A549 (cell line): ENCODE results near the gene RIN3. TPM values are rescaled to one million over a fixed set of nuclear protein-coding genes. Genes with fewer than 3 reads are reported as not detected.

ENCODE experiments used
- ATAC-seq, 2 experiments: fragments of 200-7000 bp in 1 of 2; fragments of >200 bp in 1 of 2; cut with Nextera tagmentation in 1 of 2; cut with Tn5 transposase in 1 of 2; 3 replicates each; pipeline versions ENCODE4 v1.8.0 to v1.9.1; 2018 to 2020; ENCODE audit warnings: mild to moderate bottlenecking in 1 of 2, moderate library complexity in 1 of 2
- CTCF ChIA-PET: fragments of 300-600 bp; sonication (Branson Sonifier 250); formaldehyde crosslinking; extraction: SDS; loops from one replicate; lab custom pipeline; 2021; ENCODE audit warnings: antibody characterized with exemption, inconsistent platforms; lab: Yijun Ruan, JAX
- POLR2A ChIA-PET: fragments of 350-600 bp; formaldehyde crosslinking; extraction: SDS; loops from one replicate; lab custom pipeline; 2021; ENCODE audit warnings: antibody characterized with exemption, inconsistent platforms; lab: Yijun Ruan, JAX
- DNase-seq, 2 experiments: peaks; one replicate each; pipeline versions ENCODE4 v3.0.0 to v3.0.0-alpha.2; 2011 to 2016; ENCODE audit warnings: low read depth in 1 of 2, low spot score in 1 of 2
- FAIRE-seq: peaks from 2 replicates; lab custom pipeline; 2011; peaks lifted over from hg19 to GRCh38; lab: Jason Lieb, UNC
- H3K27ac ChIP-seq, 2 experiments: fragments of >200 bp; sonication (Bioruptor Twin); formaldehyde crosslinking; 3 replicates each; pipeline ENCODE4 v1.5.1; 2016 to 2017
- H3K4me1 ChIP-seq: fragments of >200 bp; sonication (Bioruptor Twin); formaldehyde crosslinking; 3 replicates; pipeline ENCODE4 v1.6.1; 2016
- H3K4me2 ChIP-seq: fragments of >200 bp; sonication (Bioruptor Twin); formaldehyde crosslinking; 3 replicates; pipeline ENCODE4 v1.6.1; 2016
- H3K4me3 ChIP-seq: fragments of >200 bp; sonication (Bioruptor Twin); formaldehyde crosslinking; 3 replicates; pipeline ENCODE4 v1.5.1; 2016
- H3K9me3 ChIP-seq: fragments of >200 bp; sonication (Bioruptor Twin); formaldehyde crosslinking; 3 replicates; pipeline ENCODE4 v1.6.1; 2016
- CBX2 ChIP-seq: fragments of 200-600 bp; sonication (generic); IDR thresholded peaks from 2 replicates; pipeline ENCODE4 v1.6.1; 2016; ENCODE audit warnings: low read depth, mild to moderate bottlenecking, borderline replicate concordance
- CBX8 ChIP-seq: fragments of 200-600 bp; sonication (generic); IDR thresholded peaks from 2 replicates; pipeline ENCODE4 v1.6.1; 2016
- EHMT2 ChIP-seq: fragments of 200-600 bp; sonication (generic); IDR thresholded peaks from 2 replicates; pipeline ENCODE4 v1.6.1; 2016; ENCODE audit warnings: antibody characterized with exemption, low read depth, mild to moderate bottlenecking, moderate library complexity
- FOSL2 ChIP-seq, 2 experiments: fragments of 450-650 bp in 1 of 2; fragments of >200 bp in 1 of 2; sonication (Bioruptor Twin) in 1 of 2; formaldehyde crosslinking; IDR thresholded peaks; 2 replicates each; pipeline versions ENCODE4 v1.5.0 to v1.6.1; 2016 to 2020; ENCODE audit warnings: mild to moderate bottlenecking in 1 of 2, moderate library complexity in 1 of 2
- HOXA7 ChIP-seq: fragments of 250-450 bp; sonication (Bioruptor Pico); IDR thresholded peaks from 2 replicates; pipeline ENCODE4 v1.5.0; 2020; ENCODE audit warnings: mild to moderate bottlenecking, moderate library complexity
- HOXB13 ChIP-seq: fragments of 250-450 bp; sonication (Bioruptor Pico); IDR thresholded peaks from 2 replicates; pipeline ENCODE4 v1.5.0; 2020; ENCODE audit warnings: low read depth, mild to moderate bottlenecking, moderate library complexity
- HOXB5 ChIP-seq: fragments of 250-450 bp; sonication (Bioruptor Pico); IDR thresholded peaks from 2 replicates; pipeline ENCODE4 v1.5.0; 2020; ENCODE audit warnings: mild to moderate bottlenecking, moderate library complexity
- JUN ChIP-seq, 2 experiments: fragments of >200 bp; sonication (Bioruptor Twin); formaldehyde crosslinking; IDR thresholded peaks; 2 replicates in 1 of 2; 3 replicates in 1 of 2; pipeline ENCODE4 v1.6.1; 2016 to 2017
- KDM1A ChIP-seq: fragments of 200-600 bp; sonication (generic); IDR thresholded peaks from 2 replicates; pipeline ENCODE4 v1.6.1; 2016; ENCODE audit warnings: low read depth, mild to moderate bottlenecking
- KDM5A ChIP-seq: fragments of 200-600 bp; sonication (generic); IDR thresholded peaks from 2 replicates; pipeline ENCODE4 v1.6.1; 2016; ENCODE audit warnings: antibody characterized with exemption, mild to moderate bottlenecking
- MAFK ChIP-seq: fragments of 450-650 bp; IDR thresholded peaks from 2 replicates; pipeline ENCODE4 v1.6.1; 2014; ENCODE audit not compliant: partially characterized antibody
- RNF2 ChIP-seq: fragments of 200-600 bp; sonication (generic); IDR thresholded peaks from 2 replicates; pipeline ENCODE4 v1.6.1; 2016; ENCODE audit warnings: low read depth, mild to moderate bottlenecking, antibody characterized with exemption, moderate library complexity, borderline replicate concordance
- TFCP2L1 ChIP-seq: fragments of 250-450 bp; sonication (Bioruptor Pico); IDR thresholded peaks from 2 replicates; pipeline ENCODE4 v1.5.0; 2021; ENCODE audit warnings: mild to moderate bottlenecking
- TP53 ChIP-seq: fragments of 250-450 bp; sonication (Bioruptor Pico); IDR thresholded peaks from 2 replicates; pipeline ENCODE4 v1.5.0; 2021; ENCODE audit warnings: mild to moderate bottlenecking, moderate library complexity
- ZC3H11A ChIP-seq: fragments of 450-650 bp; IDR thresholded peaks from 2 replicates; pipeline ENCODE4 v1.6.1; 2014; ENCODE audit warnings: antibody characterized with exemption, mild to moderate bottlenecking
- ZFP36 ChIP-seq: fragments of 450-650 bp; IDR thresholded peaks from 2 replicates; pipeline ENCODE4 v1.6.1; 2014; ENCODE audit warnings: borderline replicate concordance; ENCODE audit not compliant: partially characterized antibody
- ZNF302 ChIP-seq: fragments of 250-450 bp; sonication (Bioruptor Pico); IDR thresholded peaks from 2 replicates; pipeline ENCODE4 v1.9.0; 2021; ENCODE audit warnings: inconsistent platforms, mild to moderate bottlenecking, moderate library complexity
- WGBS: methylation state at CpG from one replicate; pipeline ENCODE4 v1.1.6; 2017; ENCODE audit errors: missing lambda C conversion rate; 5-methylcytosine and 5-hydroxymethylcytosine counted together
- polyA plus RNA-seq, 4 experiments: library from polyadenylated mRNA; depleted of rRNA in 3 of 4; stranded (reverse); fragments of >200 nt; fragmentation: RNase III in 1 of 4; extraction: RNeasy Plus Mini Kit Qiagen cat#74134 plus additional on column Dnase treatment in 1 of 4; gene quantifications; 2 replicates in 3 of 4; 3 replicates in 1 of 4; pipeline ENCODE4 v1.2.3, GENCODE V29; 2011 to 2017
- TF ChIP-seq, protein P1 (sequence below): IDR thresholded peaks from 2 replicates; pipeline ENCODE4 v1.6.1; 2012
- TF ChIP-seq, protein P2 (sequence below): fragments of 450-650 bp; IDR thresholded peaks from 2 replicates; pipeline ENCODE4 v1.6.1; 2014; ENCODE audit warnings: antibody characterized with exemption
- TF ChIP-seq, protein P3 (sequence below): fragments of 250-450 bp; sonication (Bioruptor Pico); IDR thresholded peaks from 2 replicates; pipeline ENCODE4 v1.5.0; 2021; ENCODE audit warnings: mild to moderate bottlenecking, moderate library complexity, borderline replicate concordance
- TF ChIP-seq, protein P4 (sequence below): IDR thresholded peaks from 2 replicates; pipeline ENCODE4 v1.6.1; 2012; ENCODE audit warnings: low read depth, borderline replicate concordance

RIN3 gene
- polyA plus RNA-seq, 2 of the 4 experiments (the other 2 are of a cell fraction) = 5.6 to 14.5 TPM

DNA sequence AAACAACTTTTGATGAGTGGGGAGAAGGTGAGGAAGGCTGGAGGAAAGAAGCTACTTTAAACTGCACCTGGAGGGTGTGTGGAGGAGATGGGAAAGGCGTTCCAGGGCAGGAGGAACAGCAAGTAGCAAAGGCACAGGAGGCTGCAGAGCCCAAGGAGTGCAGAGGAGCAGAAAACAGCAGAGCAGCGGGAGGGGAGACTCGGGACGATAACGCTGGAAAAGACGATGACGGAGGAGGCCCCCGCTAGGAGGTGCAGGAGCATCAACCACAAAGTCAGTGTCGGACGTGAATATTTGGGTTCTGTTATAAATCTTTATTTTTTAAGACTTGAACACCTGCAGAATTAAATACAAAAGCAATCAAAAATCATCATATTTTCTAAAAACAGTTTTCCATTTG is 189.9 kb downstream of the RIN3 start:
- H3K9me3 ChIP-seq = no peaks in the 10 kb centered on the region
- H3K4me1 ChIP-seq = 0 out of 3 replicates have a peak, but pooled peaks cover 2% of the 10 kb centered on the region
- no peak overlapping the region for H3K4me2 ChIP-seq
- DNase-seq = no peak
- TF ChIP-seq, protein P1, sequence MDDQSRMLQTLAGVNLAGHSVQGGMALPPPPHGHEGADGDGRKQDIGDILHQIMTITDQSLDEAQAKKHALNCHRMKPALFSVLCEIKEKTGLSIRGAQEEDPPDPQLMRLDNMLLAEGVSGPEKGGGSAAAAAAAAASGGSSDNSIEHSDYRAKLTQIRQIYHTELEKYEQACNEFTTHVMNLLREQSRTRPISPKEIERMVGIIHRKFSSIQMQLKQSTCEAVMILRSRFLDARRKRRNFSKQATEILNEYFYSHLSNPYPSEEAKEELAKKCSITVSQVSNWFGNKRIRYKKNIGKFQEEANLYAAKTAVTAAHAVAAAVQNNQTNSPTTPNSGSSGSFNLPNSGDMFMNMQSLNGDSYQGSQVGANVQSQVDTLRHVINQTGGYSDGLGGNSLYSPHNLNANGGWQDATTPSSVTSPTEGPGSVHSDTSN = no peak
- no peak for TF ChIP-seq HOXB5 (CRISPR knock-in tag)
- no peak for TF ChIP-seq ZFP36
- POLR2A ChIA-PET = no interaction called here
- no peak for FAIRE-seq
- no peak overlapping the region for H3K4me3 ChIP-seq
- whole genome bisulfite sequencing = 96% methylated on average over 10 of the region's 10 CpGs
- no peak overlapping the region for H3K27ac ChIP-seq
- no peak for ATAC-seq
- CTCF ChIA-PET = interaction anchor here (1.0 to 2.0 kb wide), 4 partner anchors 11 to 80 kb away, joined by 3 to 8 read pairs (median 4); no protein-coding TSS in a partner anchor

DNA sequence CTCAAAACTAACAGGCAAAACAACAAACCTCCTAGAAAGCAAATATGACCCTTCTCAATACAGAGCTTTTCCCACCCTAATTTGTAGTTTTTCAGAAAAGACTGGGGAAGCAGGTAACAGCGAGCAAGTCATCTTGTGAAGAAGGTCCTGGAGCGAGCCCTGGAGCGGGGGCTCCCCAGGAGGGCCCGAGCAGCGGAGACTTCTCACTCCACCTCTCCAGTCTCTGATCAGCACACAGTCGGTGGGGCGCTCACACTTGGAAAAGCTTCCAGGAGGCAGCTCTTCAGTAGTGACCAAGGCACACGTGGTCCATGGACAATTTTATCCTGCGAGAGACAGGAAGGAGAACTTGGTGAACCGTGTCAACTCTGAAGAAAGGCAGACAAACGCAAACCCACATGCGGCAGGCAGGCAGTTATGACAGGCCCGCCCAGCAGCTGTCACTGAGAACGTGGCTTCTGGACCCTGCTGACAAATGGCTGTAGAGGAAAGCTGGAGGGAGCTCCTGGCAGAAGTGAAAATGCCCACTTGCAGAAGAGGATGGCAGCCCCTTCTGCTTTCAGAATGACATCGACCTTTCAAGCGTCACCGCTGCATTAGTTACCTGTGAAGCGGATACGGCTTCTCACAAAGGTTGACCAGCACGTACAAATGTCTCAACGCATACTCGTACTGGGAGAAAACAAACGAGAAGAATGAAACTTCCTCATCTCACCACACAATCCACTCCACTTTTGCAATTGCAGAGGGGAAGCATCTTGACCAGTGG is 190.6 kb downstream of the RIN3 start:
- ChIA-PET POLR2A (no interaction called here), CTCF (interaction anchor here (1.0 to 2.0 kb wide), 4 partner anchors 11 to 79 kb away, joined by 3 to 8 read pairs (median 4); no protein-coding TSS in a partner anchor)
- TF ChIP-seq ZNF302 (no peak), ZC3H11A (no peak), HOXA7 (CRISPR knock-in tag) (no peak), TP53 (no peak)
- TF ChIP-seq, protein P2, sequence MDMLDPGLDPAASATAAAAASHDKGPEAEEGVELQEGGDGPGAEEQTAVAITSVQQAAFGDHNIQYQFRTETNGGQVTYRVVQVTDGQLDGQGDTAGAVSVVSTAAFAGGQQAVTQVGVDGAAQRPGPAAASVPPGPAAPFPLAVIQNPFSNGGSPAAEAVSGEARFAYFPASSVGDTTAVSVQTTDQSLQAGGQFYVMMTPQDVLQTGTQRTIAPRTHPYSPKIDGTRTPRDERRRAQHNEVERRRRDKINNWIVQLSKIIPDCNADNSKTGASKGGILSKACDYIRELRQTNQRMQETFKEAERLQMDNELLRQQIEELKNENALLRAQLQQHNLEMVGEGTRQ = no peak
- H3K4me3 ChIP-seq = no peak overlapping the region
- no peaks in the 10 kb centered on the region for H3K9me3 ChIP-seq
- no peak overlapping the region for H3K4me2 ChIP-seq
- no peak overlapping the region for H3K27ac ChIP-seq
- 93% methylated on average over 23 of the region's 23 CpGs for WGBS
- ATAC-seq = no peak
- peaks cover 8% of the 10 kb centered on the region; the same call in 2 of the 3 replicates for H3K4me1 ChIP-seq
- FAIRE-seq = no peak
- DNase-seq = no peak

DNA sequence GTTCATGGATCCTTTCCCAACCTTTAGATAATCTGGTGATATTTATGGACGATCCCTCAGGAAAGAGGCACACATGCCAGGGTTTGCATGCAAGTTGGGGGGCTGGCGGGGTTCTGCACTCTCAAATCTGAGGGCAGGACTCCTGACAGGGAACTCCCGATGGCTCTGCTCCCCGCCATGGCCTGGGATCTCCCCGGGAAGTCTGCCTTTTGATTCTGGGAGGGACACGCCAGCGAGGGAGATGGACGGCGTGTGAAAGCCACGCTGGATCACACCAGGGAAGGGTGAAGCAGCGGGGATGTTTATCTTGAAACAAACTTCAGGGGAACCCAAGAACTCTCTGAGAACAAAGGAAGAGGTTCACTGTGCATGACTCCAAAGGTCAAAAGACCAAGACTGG is 191.2 kb downstream of the RIN3 start:
- Histone ChIP-seq H3K4me2 (no peak overlapping the region), H3K9me3 (no peaks in the 10 kb centered on the region), H3K4me1 (peaks cover 8% of the 10 kb centered on the region; the same call in 2 of the 3 replicates), H3K27ac (no peak overlapping the region), H3K4me3 (no peak overlapping the region)
- TF ChIP-seq KDM1A = no peak
- TF ChIP-seq, protein P3, sequence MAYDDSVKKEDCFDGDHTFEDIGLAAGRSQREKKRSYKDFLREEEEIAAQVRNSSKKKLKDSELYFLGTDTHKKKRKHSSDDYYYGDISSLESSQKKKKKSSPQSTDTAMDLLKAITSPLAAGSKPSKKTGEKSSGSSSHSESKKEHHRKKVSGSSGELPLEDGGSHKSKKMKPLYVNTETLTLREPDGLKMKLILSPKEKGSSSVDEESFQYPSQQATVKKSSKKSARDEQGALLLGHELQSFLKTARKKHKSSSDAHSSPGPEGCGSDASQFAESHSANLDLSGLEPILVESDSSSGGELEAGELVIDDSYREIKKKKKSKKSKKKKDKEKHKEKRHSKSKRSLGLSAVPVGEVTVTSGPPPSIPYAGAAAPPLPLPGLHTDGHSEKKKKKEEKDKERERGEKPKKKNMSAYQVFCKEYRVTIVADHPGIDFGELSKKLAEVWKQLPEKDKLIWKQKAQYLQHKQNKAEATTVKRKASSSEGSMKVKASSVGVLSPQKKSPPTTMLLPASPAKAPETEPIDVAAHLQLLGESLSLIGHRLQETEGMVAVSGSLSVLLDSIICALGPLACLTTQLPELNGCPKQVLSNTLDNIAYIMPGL (CRISPR knock-in tag) = no peak
- no peak for TF ChIP-seq CBX2
- TF ChIP-seq EHMT2 = no peak
- TF ChIP-seq FOSL2 (IDR thresholded peaks at IDR 0.05) = no peak
- no peak for TF ChIP-seq FOSL2 (CRISPR knock-in tag; IDR thresholded peaks at IDR 0.05)
- TF ChIP-seq, protein P4, sequence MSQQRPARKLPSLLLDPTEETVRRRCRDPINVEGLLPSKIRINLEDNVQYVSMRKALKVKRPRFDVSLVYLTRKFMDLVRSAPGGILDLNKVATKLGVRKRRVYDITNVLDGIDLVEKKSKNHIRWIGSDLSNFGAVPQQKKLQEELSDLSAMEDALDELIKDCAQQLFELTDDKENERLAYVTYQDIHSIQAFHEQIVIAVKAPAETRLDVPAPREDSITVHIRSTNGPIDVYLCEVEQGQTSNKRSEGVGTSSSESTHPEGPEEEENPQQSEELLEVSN = no peak
- no peak for TF ChIP-seq HOXA7 (CRISPR knock-in tag)
- TF ChIP-seq TFCP2L1 (CRISPR knock-in tag) = no peak
- TF ChIP-seq KDM5A = no peak
- TF ChIP-seq CBX8 = no peak
- no peak for TF ChIP-seq HOXB13 (CRISPR knock-in tag)
- TF ChIP-seq MAFK = no peak
- no peak for TF ChIP-seq HOXB5 (CRISPR knock-in tag)
- TF ChIP-seq RNF2 = no peak
- no peak for TF ChIP-seq JUN (IDR thresholded peaks at IDR 0.05)
- CTCF ChIA-PET = interaction anchor here (1.4 kb wide), 1 partner anchor 79 kb away, joined by 4 read pairs; no protein-coding TSS in a partner anchor
- POLR2A ChIA-PET = no interaction called here
- ATAC-seq (no peak), FAIRE-seq (no peak), DNase-seq (no peak)
- 95% methylated on average over 10 of the region's 11 CpGs for WGBS
